PC-9 (cell line): Measurements from ENCODE around the gene DLX4. TPM values are rescaled to one million over a fixed set of nuclear protein-coding genes. Genes with fewer than 3 reads are reported as not detected.

ENCODE experiments used
- BruUV-seq: library from RNA; stranded (reverse); fragments of 400-500 nt; replicated peaks from 2 replicates; lab custom pipeline; 2021; lab: Mats Ljungman, UMichigan
- CTCF ChIA-PET: fragments of 300-600 bp; sonication (Branson Sonifier 250); formaldehyde crosslinking; loops from one replicate; lab custom pipeline; 2022; ENCODE audit warnings: antibody characterized with exemption; lab: Charles Lee
- POLR2A ChIA-PET: fragments of 300-600 bp; sonication (Branson Sonifier 250); formaldehyde crosslinking; loops from one replicate; lab custom pipeline; 2022; ENCODE audit warnings: antibody characterized with exemption; ENCODE audit not compliant: unreplicated experiment; lab: Charles Lee
- DNase-seq, 2 experiments: peaks; one replicate each; pipeline versions ENCODE4 v3.0.0 to v3.0.0-alpha.2; 2015 to 2022; ENCODE audit warnings: mixed read lengths in 1 of 2
- H2AFZ ChIP-seq: fragments of 200-600 bp; sonication (generic); 2 replicates; pipeline ENCODE4 v1.8.1; 2017; ENCODE audit warnings: antibody characterized with exemption
- H3F3A ChIP-seq: fragments of 200-600 bp; sonication (generic); 2 replicates; pipeline ENCODE4 v1.8.1; 2017; ENCODE audit warnings: antibody characterized with exemption, mild to moderate bottlenecking, low read depth; ENCODE audit not compliant: insufficient read depth
- H3K27ac ChIP-seq: fragments of 200-600 bp; sonication (generic); 2 replicates; pipeline ENCODE4 v1.6.1; 2016; ENCODE audit warnings: mixed run types
- H3K27me3 ChIP-seq: fragments of 200-600 bp; sonication (generic); 2 replicates; pipeline ENCODE4 v1.6.1; 2016; ENCODE audit warnings: low read depth, mixed run types; ENCODE audit not compliant: insufficient read depth
- H3K36me3 ChIP-seq: fragments of 200-600 bp; sonication (generic); 2 replicates; pipeline ENCODE4 v1.6.1; 2016; ENCODE audit warnings: low read depth, mixed run types
- H3K4me1 ChIP-seq: fragments of 200-600 bp; sonication (generic); replicated peaks from 2 replicates; pipeline ENCODE4 v1.6.1; 2016; ENCODE audit warnings: mixed run types; ENCODE audit not compliant: insufficient read depth
- H3K4me2 ChIP-seq: fragments of 200-600 bp; sonication (generic); 2 replicates; pipeline ENCODE4 v1.6.1; 2017; ENCODE audit warnings: mixed run types
- H3K4me3 ChIP-seq: fragments of 200-600 bp; sonication (generic); 2 replicates; pipeline ENCODE4 v1.6.1; 2016; ENCODE audit warnings: mixed run types
- H3K79me2 ChIP-seq: fragments of 200-600 bp; sonication (generic); 2 replicates; pipeline ENCODE4 v1.6.1; 2017; ENCODE audit warnings: low read depth, mixed run types
- H3K9me2 ChIP-seq: fragments of 200-600 bp; sonication (generic); 2 replicates; pipeline ENCODE4 v1.8.1; 2017; ENCODE audit warnings: mild to moderate bottlenecking; ENCODE audit not compliant: insufficient read depth
- H3K9me3 ChIP-seq: fragments of 200-600 bp; sonication (generic); 2 replicates; pipeline ENCODE4 v1.8.1; 2016; ENCODE audit warnings: low read depth; ENCODE audit not compliant: insufficient read depth
- H4K20me1 ChIP-seq: fragments of 200-600 bp; sonication (generic); 2 replicates; pipeline ENCODE4 v1.8.1; 2017; ENCODE audit not compliant: insufficient read depth
- EZH2 ChIP-seq: fragments of 200-600 bp; sonication (generic); IDR thresholded peaks from 2 replicates; pipeline ENCODE4 v1.8.0; 2017; ENCODE audit warnings: antibody characterized with exemption, low read depth
- intact Hi-C: fragments of 100-400 bp; cut with micrococcal nuclease; formaldehyde crosslinking; loops from one replicate; pipeline ENCODE4 v1.10.0; 2022; ENCODE audit not compliant: unreplicated experiment
- total RNA-seq: library from RNA; stranded (reverse); gene quantifications from 2 replicates; pipeline ENCODE4 v1.2.3, GENCODE V29; 2021
- TF ChIP-seq, protein P1 (sequence below): fragments of 200-600 bp; sonication (generic); conservative IDR thresholded peaks from 2 replicates; pipeline ENCODE4 v1.6.1; 2017; ENCODE audit warnings: mixed run types, antibody characterized with exemption, mild to moderate bottlenecking, moderate library complexity

The DLX4 gene
- total RNA-seq, 1 experiment from 2014 or later = 8.8 TPM

DNA sequence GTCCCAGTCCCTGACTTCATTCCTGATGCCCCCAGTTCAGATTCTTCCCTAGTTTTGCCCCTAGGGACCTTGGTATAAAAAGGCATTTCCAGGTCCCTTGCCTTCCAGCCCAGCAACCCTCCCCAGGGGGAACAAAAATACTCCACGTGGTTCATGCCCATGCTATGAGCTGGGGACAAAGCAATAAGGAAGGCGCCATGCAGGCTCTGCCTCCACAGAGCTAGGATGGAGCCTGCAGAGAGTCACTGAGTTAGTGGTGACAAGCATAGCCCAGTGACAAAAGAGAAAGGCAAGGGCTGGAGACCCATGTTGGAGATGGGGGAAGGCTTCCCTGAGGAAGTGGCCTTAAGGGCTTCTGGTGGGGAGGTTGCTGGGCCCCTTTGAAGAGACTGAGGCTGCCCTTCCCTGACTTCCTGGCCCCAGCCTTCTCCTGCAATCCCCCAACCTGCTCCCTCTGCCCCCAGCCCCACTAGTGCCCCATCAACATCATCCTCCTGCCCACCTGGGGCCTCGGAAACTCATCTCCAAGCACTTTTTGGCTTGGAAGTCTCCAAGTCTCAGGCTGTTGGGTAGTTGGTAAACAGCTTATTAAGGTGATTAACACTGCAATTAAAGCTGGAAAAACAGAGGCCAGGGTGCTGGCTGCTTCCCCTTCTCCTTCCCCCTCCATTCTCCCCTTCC is 16.5 kb downstream of the DLX4 start:
- no TSS peak for BruUV-seq
- ChIA-PET POLR2A (no interaction called here), CTCF (no interaction called here)
- no peak for DNase-seq
- Histone ChIP-seq H3K4me1 (peaks cover 6% of the 10 kb centered on the region), H3K4me2 (no peak overlapping the region), H2AFZ (no peak overlapping the region), H3K27me3 (no peaks in the 10 kb centered on the region; the same call in 1 of the 2 replicates), H3K36me3 (no peaks in the 10 kb centered on the region), H3K9me2 (no peaks in the 10 kb centered on the region), H3K9me3 (no peaks in the 10 kb centered on the region), H3K4me3 (no peak overlapping the region), H3K27ac (no peak overlapping the region), H3F3A (peaks cover 1% of the 10 kb centered on the region; the same call in 1 of the 2 replicates), H4K20me1 (no peaks in the 10 kb centered on the region), H3K79me2 (no peaks in the 10 kb centered on the region)
- TF ChIP-seq, protein P1, sequence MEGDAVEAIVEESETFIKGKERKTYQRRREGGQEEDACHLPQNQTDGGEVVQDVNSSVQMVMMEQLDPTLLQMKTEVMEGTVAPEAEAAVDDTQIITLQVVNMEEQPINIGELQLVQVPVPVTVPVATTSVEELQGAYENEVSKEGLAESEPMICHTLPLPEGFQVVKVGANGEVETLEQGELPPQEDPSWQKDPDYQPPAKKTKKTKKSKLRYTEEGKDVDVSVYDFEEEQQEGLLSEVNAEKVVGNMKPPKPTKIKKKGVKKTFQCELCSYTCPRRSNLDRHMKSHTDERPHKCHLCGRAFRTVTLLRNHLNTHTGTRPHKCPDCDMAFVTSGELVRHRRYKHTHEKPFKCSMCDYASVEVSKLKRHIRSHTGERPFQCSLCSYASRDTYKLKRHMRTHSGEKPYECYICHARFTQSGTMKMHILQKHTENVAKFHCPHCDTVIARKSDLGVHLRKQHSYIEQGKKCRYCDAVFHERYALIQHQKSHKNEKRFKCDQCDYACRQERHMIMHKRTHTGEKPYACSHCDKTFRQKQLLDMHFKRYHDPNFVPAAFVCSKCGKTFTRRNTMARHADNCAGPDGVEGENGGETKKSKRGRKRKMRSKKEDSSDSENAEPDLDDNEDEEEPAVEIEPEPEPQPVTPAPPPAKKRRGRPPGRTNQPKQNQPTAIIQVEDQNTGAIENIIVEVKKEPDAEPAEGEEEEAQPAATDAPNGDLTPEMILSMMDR = no peak
- no peak for TF ChIP-seq EZH2
- intact Hi-C loops = no loop called here

DNA sequence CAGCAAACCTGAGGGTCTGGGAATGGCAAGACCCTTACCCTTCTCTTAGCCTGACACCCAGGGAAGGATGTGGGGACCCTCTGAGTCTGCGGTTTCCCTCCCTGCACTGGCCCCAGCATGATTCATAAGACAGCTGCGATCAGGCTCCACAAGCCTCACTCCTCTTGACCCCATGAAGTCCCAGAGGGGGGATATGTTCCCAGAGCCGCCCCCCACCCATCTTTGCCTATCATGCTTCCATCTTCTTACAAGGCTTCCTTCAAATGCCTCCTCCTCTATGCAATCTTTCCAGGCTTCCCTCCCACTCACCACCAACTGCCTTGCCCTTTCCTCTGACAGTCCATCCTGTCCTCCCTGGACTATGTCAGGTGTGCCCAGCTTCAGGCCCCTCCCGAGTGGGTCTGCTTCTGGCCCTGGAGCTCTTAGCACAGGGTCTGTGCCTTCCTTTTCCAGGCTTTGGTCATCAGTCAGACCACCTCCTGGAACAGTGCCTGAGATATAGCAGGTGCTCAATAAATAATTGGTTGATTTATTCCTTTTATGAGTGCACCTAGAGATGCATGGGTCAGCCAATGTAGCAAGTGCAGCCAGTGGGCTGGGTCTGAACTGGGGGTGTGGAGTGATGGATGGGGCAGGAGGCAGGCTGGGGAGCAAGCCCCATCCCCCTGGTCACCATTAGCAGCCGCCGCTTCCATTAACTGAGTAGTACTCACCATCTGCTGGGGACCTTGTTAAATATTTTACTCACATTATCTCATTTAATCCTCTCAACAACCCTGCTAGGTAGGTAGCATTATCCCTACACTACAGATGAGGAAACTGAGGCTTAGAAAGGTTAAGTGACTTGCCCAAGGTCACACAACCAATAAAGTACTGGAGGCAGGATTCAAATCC is 17.7 kb downstream of the DLX4 start:
- no peak for DNase-seq
- Histone ChIP-seq H4K20me1 (no peaks in the 10 kb centered on the region), H3K9me3 (no peaks in the 10 kb centered on the region), H3F3A (peaks cover 3% of the 10 kb centered on the region; the same call in 1 of the 2 replicates), H3K4me1 (peaks cover 6% of the 10 kb centered on the region), H2AFZ (no peak overlapping the region), H3K36me3 (no peaks in the 10 kb centered on the region), H3K4me3 (no peak overlapping the region), H3K4me2 (no peak overlapping the region), H3K9me2 (no peaks in the 10 kb centered on the region), H3K27ac (no peak overlapping the region), H3K79me2 (no peaks in the 10 kb centered on the region), H3K27me3 (no peaks in the 10 kb centered on the region; the same call in 1 of the 2 replicates)
- ChIA-PET CTCF (interaction anchor here (2.2 kb wide), 1 partner anchor 11 kb away, joined by 7 read pairs; no protein-coding TSS in a partner anchor), POLR2A (no interaction called here)
- BruUV-seq = no TSS peak
- intact Hi-C loops = no loop called here
- TF ChIP-seq, protein P1 = no peak
- no peak for TF ChIP-seq EZH2

DNA sequence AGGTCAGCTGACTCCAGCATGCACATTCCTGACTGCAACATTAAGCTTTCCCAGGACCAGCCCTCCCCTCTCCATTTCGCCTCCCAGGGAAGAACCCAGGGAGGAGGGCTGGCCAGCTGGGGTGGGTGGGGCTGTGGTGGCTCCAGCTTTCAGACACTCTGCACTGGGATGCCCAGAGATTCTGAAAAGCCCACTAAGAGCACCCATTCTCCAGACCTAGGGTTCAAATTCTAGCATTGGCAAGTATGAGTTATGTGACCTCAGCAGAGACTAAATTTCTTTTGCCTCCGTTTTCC is 18.2 kb downstream of the DLX4 start:
- Histone ChIP-seq H3K27ac (no peak overlapping the region), H3F3A (peaks cover 3% of the 10 kb centered on the region; the same call in 1 of the 2 replicates), H3K36me3 (no peaks in the 10 kb centered on the region), H3K4me3 (no peak overlapping the region), H3K27me3 (no peaks in the 10 kb centered on the region), H2AFZ (no peak overlapping the region), H3K9me2 (no peaks in the 10 kb centered on the region), H3K79me2 (no peaks in the 10 kb centered on the region), H3K4me1 (peaks cover 6% of the 10 kb centered on the region), H3K9me3 (no peaks in the 10 kb centered on the region), H3K4me2 (no peak overlapping the region), H4K20me1 (no peaks in the 10 kb centered on the region)
- BruUV-seq = no TSS peak
- POLR2A ChIA-PET = interaction anchor here (0.6 kb wide), 2 partner anchors 71 to 1944 kb away, joined by 3 to 6 read pairs; no protein-coding TSS in a partner anchor
- TF ChIP-seq EZH2 = no peak
- TF ChIP-seq, protein P1 = no peak
- CTCF ChIA-PET = interaction anchor here (0.6 to 2.2 kb wide), 2 partner anchors 10 to 126 kb away, joined by 7 read pairs; no protein-coding TSS in a partner anchor
- no peak for DNase-seq
- intact Hi-C loops = no loop called here
